B cell (primary cell): ENCODE results near the gene SLU7.

ENCODE experiments used
- EZH2 ChIP-seq: IDR thresholded peaks from 2 replicates; pipeline ENCODE4 v1.6.1; 2012; ENCODE audit warnings: borderline replicate concordance, low read depth, mild to moderate bottlenecking, moderate library complexity, low read length; ENCODE audit not compliant: insufficient read depth, poor library complexity, severe bottlenecking
- TF ChIP-seq, protein P1 (sequence below): fragments of 200-600 bp; IDR thresholded peaks from one replicate; pipeline ENCODE4 v1.8.0; 2022; ENCODE audit warnings: antibody characterized with exemption, mild to moderate bottlenecking

DNA sequence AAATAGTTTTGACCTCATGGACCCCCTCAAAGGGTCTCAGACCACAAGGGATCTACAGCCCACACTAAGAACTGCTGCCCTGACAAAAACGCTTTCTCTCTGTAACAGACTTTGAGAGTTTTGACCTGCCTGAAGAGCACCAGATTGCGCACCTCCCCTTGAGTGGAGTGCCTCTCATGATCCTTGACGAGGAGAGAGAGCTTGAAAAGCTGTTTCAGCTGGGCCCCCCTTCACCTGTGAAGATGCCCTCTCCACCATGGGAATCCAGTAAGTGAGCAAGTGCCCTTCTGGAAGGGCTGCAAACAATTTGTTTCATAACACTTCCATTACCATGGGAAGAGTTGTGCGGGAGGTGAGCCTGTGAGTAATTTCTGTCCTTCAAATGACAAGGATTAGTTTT is 8.7 kb upstream of the SLU7 start:
- TF ChIP-seq, protein P1, sequence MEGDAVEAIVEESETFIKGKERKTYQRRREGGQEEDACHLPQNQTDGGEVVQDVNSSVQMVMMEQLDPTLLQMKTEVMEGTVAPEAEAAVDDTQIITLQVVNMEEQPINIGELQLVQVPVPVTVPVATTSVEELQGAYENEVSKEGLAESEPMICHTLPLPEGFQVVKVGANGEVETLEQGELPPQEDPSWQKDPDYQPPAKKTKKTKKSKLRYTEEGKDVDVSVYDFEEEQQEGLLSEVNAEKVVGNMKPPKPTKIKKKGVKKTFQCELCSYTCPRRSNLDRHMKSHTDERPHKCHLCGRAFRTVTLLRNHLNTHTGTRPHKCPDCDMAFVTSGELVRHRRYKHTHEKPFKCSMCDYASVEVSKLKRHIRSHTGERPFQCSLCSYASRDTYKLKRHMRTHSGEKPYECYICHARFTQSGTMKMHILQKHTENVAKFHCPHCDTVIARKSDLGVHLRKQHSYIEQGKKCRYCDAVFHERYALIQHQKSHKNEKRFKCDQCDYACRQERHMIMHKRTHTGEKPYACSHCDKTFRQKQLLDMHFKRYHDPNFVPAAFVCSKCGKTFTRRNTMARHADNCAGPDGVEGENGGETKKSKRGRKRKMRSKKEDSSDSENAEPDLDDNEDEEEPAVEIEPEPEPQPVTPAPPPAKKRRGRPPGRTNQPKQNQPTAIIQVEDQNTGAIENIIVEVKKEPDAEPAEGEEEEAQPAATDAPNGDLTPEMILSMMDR = no peak
- no peak for TF ChIP-seq EZH2
